Cardiac muscle cell (in vitro differentiated cells and primary cell): ENCODE results near the gene RAB40B. TPM values are rescaled to one million over a fixed set of nuclear protein-coding genes. Genes with fewer than 3 reads are reported as not detected.

Experiments
- DNase-seq, 2 donors: peaks; one replicate each; pipeline versions ENCODE4 v3.0.0 to v3.0.0-alpha.2; 2010 to 2017; ENCODE audit warnings: low read depth in 1 of 2, low spot score in 1 of 2
- H3K27ac ChIP-seq: fragments of 200-600 bp; sonication (generic); 2 replicates; pipeline ENCODE4 v1.5.1; 2016
- H3K27me3 ChIP-seq: fragments of 200-600 bp; sonication (generic); 2 replicates; pipeline ENCODE4 v1.6.0; 2016; ENCODE audit warnings: control low read depth
- H3K36me3 ChIP-seq: fragments of 200-600 bp; sonication (generic); 2 replicates; pipeline ENCODE4 v1.5.1; 2016; ENCODE audit warnings: control low read depth
- H3K4me1 ChIP-seq: fragments of 200-600 bp; sonication (generic); 2 replicates; pipeline ENCODE4 v1.8.1; 2017; ENCODE audit warnings: low read depth, mild to moderate bottlenecking, mixed run types
- H3K4me3 ChIP-seq: fragments of 200-600 bp; sonication (generic); 2 replicates; pipeline ENCODE4 v1.5.1; 2016; ENCODE audit warnings: mild to moderate bottlenecking
- H3K9me3 ChIP-seq: fragments of 200-600 bp; sonication (generic); 2 replicates; pipeline ENCODE4 v1.5.1; 2017; ENCODE audit warnings: low read depth, mild to moderate bottlenecking, control low read depth
- CTCF ChIP-seq: IDR thresholded peaks from 2 replicates; pipeline ENCODE4 v1.5.1; 2012; ENCODE audit warnings: low read depth, mild to moderate bottlenecking, low read length
- polyA plus RNA-seq: library from polyadenylated mRNA; unstranded; fragments of >200 nt; fragmentation: Nextera tagmentation; extraction: Ambion mirVana; gene quantifications from 2 replicates; pipeline ENCODE4 v1.2.1, GENCODE V29; 2016
- total RNA-seq: library from RNA; depleted of rRNA; stranded (reverse); fragments of >200 nt; gene quantifications from 2 replicates; pipeline ENCODE4 v1.2.3, GENCODE V29; 2016

RAB40B gene
- total and polyA plus RNA-seq, 2 experiments from 2014 or later = 28.9 to 29.7 TPM

GRCh38 chr17:82709676-82710498, 11.4 kb upstream of the RAB40B start:
- no peaks in the 10 kb centered on the region for H3K4me1 ChIP-seq
- H3K27ac ChIP-seq = no peak overlapping the region
- no peak for TF ChIP-seq CTCF
- H3K4me3 ChIP-seq = no peak overlapping the region
- no peaks in the 10 kb centered on the region for H3K36me3 ChIP-seq
- no peak for DNase-seq
- no peaks in the 10 kb centered on the region for H3K27me3 ChIP-seq
- no peaks in the 10 kb centered on the region for H3K9me3 ChIP-seq

- Histone ChIP-seq H3K36me3 (no peaks in the 10 kb centered on the region), H3K27ac (no peak overlapping the region), H3K9me3 (no peaks in the 10 kb centered on the region), H3K4me3 (no peak overlapping the region), H3K4me1 (no peaks in the 10 kb centered on the region), H3K27me3 (no peaks in the 10 kb centered on the region)
- no peak for TF ChIP-seq CTCF
- no peak for DNase-seq
These were observed 10.7 kb upstream of the RAB40B start for GRCh38 chr17:82709024-82709675.

- Histone ChIP-seq H3K4me1 (no peaks in the 10 kb centered on the region), H3K27me3 (no peaks in the 10 kb centered on the region), H3K4me3 (no peak overlapping the region), H3K36me3 (no peaks in the 10 kb centered on the region), H3K27ac (no peak overlapping the region), H3K9me3 (no peaks in the 10 kb centered on the region)
- DNase-seq = no peak
- no peak for TF ChIP-seq CTCF
These were observed 7.3 kb upstream of the RAB40B start for GRCh38 chr17:82705756-82706155.

- TF ChIP-seq CTCF = no peak
- H3K4me1 ChIP-seq = no peaks in the 10 kb centered on the region
- DNase-seq = no peak
These were observed 6.4 kb upstream of the RAB40B start for GRCh38 chr17:82704886-82705285.

GRCh38 chr17:82703935-82704865, 5.7 kb upstream of the RAB40B start:
- no peaks in the 10 kb centered on the region for H3K9me3 ChIP-seq
- TF ChIP-seq CTCF = no peak
- H3K36me3 ChIP-seq = no peaks in the 10 kb centered on the region
- H3K27ac ChIP-seq = no peak overlapping the region
- DNase-seq = no peak
- no peak overlapping the region for H3K4me3 ChIP-seq
- no peaks in the 10 kb centered on the region for H3K4me1 ChIP-seq
- H3K27me3 ChIP-seq = peaks cover 10% of the 10 kb centered on the region

More at GRCh38 chr17:82704886-82705285, 6.4 kb upstream of the RAB40B start:
- Histone ChIP-seq H3K27ac (no peak overlapping the region), H3K27me3 (peaks cover 4% of the 10 kb centered on the region), H3K4me3 (no peak overlapping the region), H3K36me3 (no peaks in the 10 kb centered on the region), H3K9me3 (no peaks in the 10 kb centered on the region)
